Liver (tissue), 3 donors: ENCODE results near the gene DGKB.

ENCODE experiments used
- CTCF ChIP-seq: fragments of 150-350 bp; IDR thresholded peaks from 2 replicates; pipeline ENCODE4 v1.5.1; 2017; ENCODE audit warnings: improper control_type of control experiment, low read depth, low read length; ENCODE audit not compliant: missing input control
- EGR1 ChIP-seq, 2 donors: IDR thresholded peaks; 2 replicates each; pipeline ENCODE4 v1.6.1; 2016 to 2018; ENCODE audit warnings: antibody characterized with exemption in 2 of 2, low read depth in 2 of 2
- RAD21 ChIP-seq, 2 donors: IDR thresholded peaks; 2 replicates each; pipeline ENCODE4 v1.6.1; 2016; ENCODE audit warnings: antibody characterized with exemption in 2 of 2, mild to moderate bottlenecking in 2 of 2
- REST ChIP-seq: IDR thresholded peaks from 2 replicates; pipeline ENCODE4 v1.6.1; 2016; ENCODE audit warnings: antibody characterized with exemption, mild to moderate bottlenecking
- TAF1 ChIP-seq: conservative IDR thresholded peaks from 2 replicates; pipeline ENCODE4 v1.6.1; 2016; ENCODE audit warnings: antibody characterized with exemption, mild to moderate bottlenecking
- donor health status: healthy.
- donor health status: healthy.

DNA sequence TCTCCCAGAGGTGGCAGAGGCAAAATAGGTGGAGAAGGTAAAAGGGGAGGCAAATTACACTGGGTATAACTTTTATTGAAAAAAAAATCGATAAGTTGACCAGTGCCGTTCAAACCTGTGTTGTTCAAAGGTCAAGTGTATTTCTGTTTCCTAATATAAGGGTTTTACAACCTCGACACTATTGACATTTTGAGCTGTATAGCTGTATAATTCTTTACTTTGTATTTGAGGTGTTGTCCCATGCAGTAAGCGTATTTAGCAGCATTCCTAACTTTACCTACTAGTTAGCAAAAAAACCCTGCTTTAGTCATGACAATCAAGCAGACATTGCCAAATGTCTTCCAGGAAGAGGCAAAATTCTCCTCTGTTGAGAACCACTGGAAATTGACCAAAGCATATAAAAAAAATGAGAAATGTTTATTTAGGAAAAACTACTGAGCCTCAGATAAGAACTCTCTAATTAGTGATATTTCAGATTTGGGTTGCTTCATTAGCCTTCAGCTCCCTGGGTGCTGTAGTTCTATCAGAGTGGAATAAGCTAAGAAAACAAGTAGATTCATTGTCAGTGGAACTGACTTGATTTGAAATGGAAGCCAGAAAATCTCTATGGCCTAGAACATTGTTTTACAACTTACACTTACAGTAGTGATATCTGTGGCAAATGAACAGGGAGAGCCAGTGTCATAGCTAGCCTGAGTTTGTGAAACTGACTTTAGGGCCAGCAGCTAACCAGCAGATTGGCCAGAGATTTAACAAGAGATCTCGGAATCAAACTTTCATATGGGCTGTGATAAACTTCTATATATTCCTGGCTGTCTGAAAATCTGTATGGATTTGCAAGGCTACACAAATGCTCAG, 331.6 kb downstream of the DGKB start:
- TF ChIP-seq REST (no peak), CTCF (no peak), TAF1 (no peak), EGR1 (IDR thresholded peaks at IDR 0.05; ENCODE audit: low read depth in 2 of 2) (no peak), RAD21 (IDR thresholded peaks at IDR 0.05) (peak in 1 of 2 donors; percentile 31)
